Activated T-helper 1 cell treated with Interleukin-2 at 50 U/mL for 16 hours (primary cell): ENCODE measurements around the gene CCDC201.
"Not testable (repeated sequence)": the region's sequence is repeated elsewhere in the genome, so short reads cannot be mapped to it uniquely, and the experiment has no call there.

Source experiments
- DNase-seq: peaks from one replicate; pipeline ENCODE4 v3.0.0-alpha.2; 2020; ENCODE audit warnings: low read depth

Gene CCDC201

GRCh38 chr7:45874408-45875131, 1.7 kb upstream of the CCDC201 start:
- DNase-seq = no peak

- DNase-seq = no peak
Measured at GRCh38 chr7:45873355-45873754, 473 bp upstream of the CCDC201 start.

- no peak for DNase-seq
Measured at GRCh38 chr7:45872116-45873034, 507 bp downstream of the CCDC201 start.

GRCh38 chr7:45869426-45869825, 3.5 kb downstream of the CCDC201 start:
- no peak for DNase-seq

GRCh38 chr7:45867471-45867870, 5.4 kb downstream of the CCDC201 start:
- DNase-seq = no peak

- DNase-seq = no peak
Measured at GRCh38 chr7:45865594-45866410, 7.1 kb downstream of the CCDC201 start.

- DNase-seq = no peak
Measured at GRCh38 chr7:45863715-45864114, 9.2 kb downstream of the CCDC201 start.

- not testable (repeated sequence) for DNase-seq
Measured at GRCh38 chr7:45856888-45857287, 16.0 kb downstream of the CCDC201 start.

- not testable (repeated sequence) for DNase-seq
Measured at GRCh38 chr7:45855680-45856079, 17.2 kb downstream of the CCDC201 start.

- DNase-seq = not testable (repeated sequence)
Measured at GRCh38 chr7:45853491-45853890, 19.4 kb downstream of the CCDC201 start.

- DNase-seq = not testable (repeated sequence)
Measured at GRCh38 chr7:45852984-45853383, 19.9 kb downstream of the CCDC201 start.

- not testable (repeated sequence) for DNase-seq
Measured at GRCh38 chr7:45848734-45849133, 24.1 kb downstream of the CCDC201 start.

GRCh38 chr7:45846536-45846935, 26.3 kb downstream of the CCDC201 start:
- DNase-seq = not testable (repeated sequence)

- not testable (repeated sequence) for DNase-seq
Measured at GRCh38 chr7:45841926-45842717, 30.8 kb downstream of the CCDC201 start.

GRCh38 chr7:45838852-45839251, 34.0 kb downstream of the CCDC201 start:
- DNase-seq = not testable (repeated sequence)

- not testable (repeated sequence) for DNase-seq
Measured at GRCh38 chr7:45832433-45833177, 40.3 kb downstream of the CCDC201 start.

GRCh38 chr7:45829846-45830245, 43.0 kb downstream of the CCDC201 start:
- DNase-seq = not testable (repeated sequence)

- DNase-seq = not testable (repeated sequence)
Measured at GRCh38 chr7:45827731-45828130, 45.2 kb downstream of the CCDC201 start.

GRCh38 chr7:45826550-45826949, 46.3 kb downstream of the CCDC201 start:
- DNase-seq = not testable (repeated sequence)

GRCh38 chr7:45818763-45819162, 54.1 kb downstream of the CCDC201 start:
- not testable (repeated sequence) for DNase-seq
